ENCODE data around the gene ZNF853.

The ZNF853 gene

GRCh38 chr7:6636741-6637543, 21.5 kb downstream of the ZNF853 start, which contains the start of gene ZNF316:
TSS of gene ZNF316 (plus strand) at chr7:6637318. CDS start at chr7:6642410, 5,092 bp downstream.
- peak; percentile 32 to 43 for DNase-seq (ENCODE audit: low read depth in 2 of 2)

GRCh38 chr7:6637544-6638229, 22.3 kb downstream of the ZNF853 start:
- DNase-seq (ENCODE audit: low read depth in 2 of 2): peak; percentile 53 to 58

- no peak for DNase-seq (ENCODE audit: low read depth in 2 of 2)
Measured at GRCh38 chr7:6639032-6639431, 23.6 kb downstream of the ZNF853 start.

- DNase-seq (ENCODE audit: low read depth in 2 of 2): no peak
Measured at GRCh38 chr7:6639627-6640026, 24.2 kb downstream of the ZNF853 start.

GRCh38 chr7:6640246-6640721, 24.9 kb downstream of the ZNF853 start:
- peak in 1 of 2 donors; percentile 19 for DNase-seq (ENCODE audit: low read depth in 2 of 2)

GRCh38 chr7:6641305-6642035, 26.1 kb downstream of the ZNF853 start:
- no peak for DNase-seq (ENCODE audit: low read depth in 2 of 2)

GRCh38 chr7:6642239-6642839, 26.9 kb downstream of the ZNF853 start:
- DNase-seq (ENCODE audit: low read depth in 2 of 2): no peak

GRCh38 chr7:6642861-6643640, 27.6 kb downstream of the ZNF853 start:
- no peak for DNase-seq (ENCODE audit: low read depth in 2 of 2)

GRCh38 chr7:6643915-6644625, 28.7 kb downstream of the ZNF853 start:
- no peak for DNase-seq (ENCODE audit: low read depth in 2 of 2)

GRCh38 chr7:6644728-6645127, 29.3 kb downstream of the ZNF853 start:
- no peak for DNase-seq (ENCODE audit: low read depth in 2 of 2)

- DNase-seq (ENCODE audit: low read depth in 2 of 2): no peak
Measured at GRCh38 chr7:6646465-6646864, 31.1 kb downstream of the ZNF853 start.

GRCh38 chr7:6647080-6647479, 31.7 kb downstream of the ZNF853 start:
- DNase-seq (ENCODE audit: low read depth in 2 of 2): no peak

GRCh38 chr7:6647541-6647940, 32.1 kb downstream of the ZNF853 start:
- DNase-seq (ENCODE audit: low read depth in 2 of 2): no peak

GRCh38 chr7:6648066-6648814, 32.8 kb downstream of the ZNF853 start:
- DNase-seq (ENCODE audit: low read depth in 2 of 2): no peak

- DNase-seq (ENCODE audit: low read depth in 2 of 2): no peak
Measured at GRCh38 chr7:6648815-6649104, 33.4 kb downstream of the ZNF853 start.

- no peak for DNase-seq (ENCODE audit: low read depth in 2 of 2)
Measured at GRCh38 chr7:6649241-6649961, 34.0 kb downstream of the ZNF853 start.

- DNase-seq (ENCODE audit: low read depth in 2 of 2): no peak
Measured at GRCh38 chr7:6650086-6650485, 34.7 kb downstream of the ZNF853 start.

GRCh38 chr7:6650521-6651011, 35.2 kb downstream of the ZNF853 start:
- DNase-seq (ENCODE audit: low read depth in 2 of 2): no peak

- DNase-seq (ENCODE audit: low read depth in 2 of 2): no peak
Measured at GRCh38 chr7:6651851-6652445, 36.5 kb downstream of the ZNF853 start.

Data from stimulated activated CD8-positive, alpha-beta memory T cell treated with anti-CD3 and anti-CD28 coated beads, Interleukin-15, amount 100 ng/mL, for 48 hours (primary cell).